Measurements from ENCODE around the gene RPS6KA3. TPM values are rescaled to one million over a fixed set of nuclear protein-coding genes. Genes with fewer than 3 reads are reported as not detected.
"Not testable (repeated sequence)": the region's sequence is repeated elsewhere in the genome, so short reads cannot be mapped to it uniquely, and the experiment has no call there.

Gene RPS6KA3
- polyA plus RNA-seq, 4 donors, result 27.0 to 35.8 (median 34.1) TPM

DNA sequence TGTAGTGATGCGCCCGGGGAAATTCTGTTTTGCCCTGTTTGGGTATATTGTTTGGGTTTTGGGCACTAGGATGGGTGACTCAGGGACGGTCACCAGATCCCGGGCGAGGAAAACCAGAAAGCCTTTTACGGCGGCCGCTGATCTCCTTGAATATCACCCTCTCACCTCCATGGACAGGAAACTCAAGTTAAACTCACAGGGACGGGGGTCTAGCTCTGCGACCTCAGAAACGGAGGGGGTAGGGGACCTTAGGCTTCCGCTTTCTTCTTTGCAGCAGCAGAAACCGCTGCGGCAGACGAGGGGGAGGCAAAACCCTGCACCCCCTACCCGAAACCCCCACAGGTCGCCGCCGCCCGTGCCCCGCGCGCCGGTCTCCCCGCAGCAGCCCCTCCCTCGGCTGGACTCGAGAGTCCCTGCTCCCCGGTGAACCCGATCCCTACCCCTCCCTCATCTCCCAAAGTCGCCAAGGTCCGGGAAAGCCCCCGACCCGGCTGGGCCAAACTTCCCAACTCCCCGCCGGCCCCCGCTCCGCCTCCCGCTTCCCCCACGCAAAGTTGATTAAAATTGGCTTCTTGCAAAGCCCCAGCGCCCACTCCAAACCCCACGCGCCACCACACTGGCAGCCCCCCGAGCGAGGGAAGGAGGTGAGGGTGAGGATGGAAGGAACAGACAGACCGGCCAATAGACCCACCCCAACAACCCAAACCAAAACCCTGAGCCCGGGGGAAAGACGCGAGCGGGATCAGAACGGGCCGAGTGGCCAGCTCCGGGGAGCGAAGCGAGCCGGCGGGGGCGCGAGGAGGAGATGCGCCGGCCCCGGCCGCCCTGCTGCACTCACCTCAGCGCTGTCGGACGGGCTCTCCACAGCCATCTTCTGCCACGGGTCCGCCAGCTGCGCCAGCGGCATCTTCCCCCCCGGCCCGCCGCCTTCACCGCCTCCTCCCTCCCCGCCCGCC is 705 bp downstream of the RPS6KA3 start:
- peak in 2 of 4 donors; percentile 3 to 10 for DNase-seq (ENCODE audit: low read depth in 4 of 4, low spot score in 3 of 4)

- DNase-seq (ENCODE audit: low read depth in 4 of 4, low spot score in 3 of 4), result peak in 2 of 4 donors; percentile 28 to 34
These were observed 1.4 kb downstream of the RPS6KA3 start for GRCh38 chrX:20265221-20265725.

GRCh38 chrX:20263474-20263873 is 3.2 kb downstream of the RPS6KA3 start:
- no peak for DNase-seq (ENCODE audit: low read depth in 4 of 4, low spot score in 3 of 4)

DNA sequence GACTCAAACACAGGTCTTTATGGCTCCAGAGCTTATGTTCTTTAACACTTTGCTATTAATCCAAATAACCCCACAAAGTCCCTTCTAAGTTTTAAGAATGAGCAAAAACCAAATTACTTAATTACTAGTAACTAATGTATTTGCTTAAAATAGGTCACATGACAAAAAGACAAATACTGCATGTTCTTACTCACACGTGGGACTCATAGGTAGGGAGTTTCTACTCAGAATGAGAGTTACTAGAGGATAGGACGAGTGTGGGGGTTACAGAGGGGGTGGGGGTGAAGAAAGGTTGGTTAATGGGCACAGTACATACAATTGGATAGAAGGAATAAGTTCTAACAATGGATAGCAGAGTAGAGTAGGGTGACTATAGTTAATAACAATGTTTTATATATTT is 5.8 kb downstream of the RPS6KA3 start:
- DNase-seq (ENCODE audit: low read depth in 4 of 4, low spot score in 3 of 4), result no peak

DNA sequence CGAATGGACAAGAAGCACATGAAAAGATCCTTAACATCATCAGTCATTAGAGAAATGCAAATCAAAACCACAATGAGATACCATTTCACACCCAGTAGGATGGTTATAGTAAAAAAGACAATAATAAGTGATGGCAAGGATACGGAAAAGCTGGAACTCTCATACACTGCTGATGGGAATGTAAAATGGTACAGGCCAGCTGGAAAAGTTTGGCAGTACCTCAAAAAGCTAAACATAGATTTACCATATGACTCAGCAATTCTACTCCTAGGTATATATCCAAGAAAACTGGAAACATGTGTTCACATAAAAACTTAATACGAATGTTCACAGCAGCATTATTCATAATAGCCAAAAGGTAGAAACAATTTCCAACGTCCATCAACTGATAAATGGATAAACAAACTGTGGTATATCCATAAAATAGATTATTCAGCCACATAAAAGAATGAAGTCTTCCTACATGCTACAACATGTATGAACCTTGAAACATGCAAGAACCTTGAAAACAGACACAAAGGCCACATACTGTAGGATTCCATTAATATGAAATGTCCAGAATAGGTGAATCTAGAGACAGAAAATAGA is 11.9 kb downstream of the RPS6KA3 start:
- no peak for DNase-seq (ENCODE audit: low read depth in 4 of 4, low spot score in 3 of 4)

GRCh38 chrX:20253232-20253543 is 13.5 kb downstream of the RPS6KA3 start:
- no peak for DNase-seq (ENCODE audit: low read depth in 4 of 4, low spot score in 3 of 4)

DNA sequence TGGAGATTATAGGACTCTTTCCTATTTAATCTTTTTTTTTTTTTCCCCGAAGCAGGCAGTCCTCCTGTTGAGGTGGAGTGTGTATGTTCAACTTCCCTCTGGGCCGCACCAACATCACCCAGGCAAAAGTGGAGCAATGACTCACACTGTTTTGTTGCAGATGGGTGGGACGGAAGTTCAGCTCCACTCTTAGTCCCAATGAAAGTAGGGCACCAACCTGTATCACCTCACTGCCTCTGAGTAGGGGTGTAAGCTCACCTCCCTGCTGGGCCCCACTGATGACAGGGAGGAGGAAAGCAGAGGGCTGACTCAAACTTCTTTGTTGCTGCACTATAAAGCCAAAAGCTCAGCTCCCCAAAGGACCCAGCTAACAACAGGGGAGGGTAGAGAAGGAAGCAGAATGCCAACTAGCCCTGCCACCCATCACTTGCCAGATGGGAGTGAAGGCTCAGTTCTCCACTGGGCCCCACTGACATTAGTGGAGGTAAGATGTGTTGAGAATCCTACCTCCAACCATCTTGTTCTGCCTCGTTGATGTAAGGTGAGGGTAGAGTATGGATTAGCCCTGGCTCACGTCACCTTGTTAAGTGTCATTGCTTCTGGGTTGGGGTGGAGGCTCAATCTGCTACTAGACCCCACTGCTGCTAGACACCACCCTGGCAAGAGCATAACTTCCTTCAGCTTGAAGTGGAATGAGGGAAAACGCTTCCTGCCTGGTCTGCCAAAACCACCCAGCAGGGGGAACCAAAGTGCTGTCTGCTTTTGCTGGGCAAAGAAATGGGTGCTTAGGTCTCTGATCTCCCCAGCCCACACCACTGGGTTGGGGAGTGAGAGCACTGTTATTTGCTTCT is 14.1 kb downstream of the RPS6KA3 start:
- DNase-seq (ENCODE audit: low read depth in 4 of 4, low spot score in 3 of 4), result no peak

GRCh38 chrX:20251691-20252090 is 15.0 kb downstream of the RPS6KA3 start:
- no peak for DNase-seq (ENCODE audit: low read depth in 4 of 4, low spot score in 3 of 4)

DNA sequence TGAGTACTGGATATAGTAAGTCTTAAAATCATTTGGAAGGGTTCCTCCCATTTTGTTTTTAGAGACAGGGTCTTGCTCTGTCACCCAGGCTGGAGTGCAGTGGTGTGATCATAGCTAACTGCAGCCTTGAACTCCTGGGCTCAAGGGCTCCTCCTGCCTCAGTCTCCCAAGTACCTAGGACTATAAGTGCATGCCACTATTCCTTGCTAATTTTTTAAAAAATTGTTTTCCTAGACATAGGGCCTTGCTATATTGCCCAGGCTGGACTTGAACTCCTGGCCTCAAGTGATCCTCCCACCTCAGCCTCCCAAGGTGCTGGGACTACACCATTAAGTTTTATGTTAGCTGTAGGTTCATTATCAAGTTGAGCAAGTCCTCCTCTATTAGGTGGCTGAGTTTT is 16.6 kb downstream of the RPS6KA3 start:
- not testable (repeated sequence) for DNase-seq (ENCODE audit: low read depth in 4 of 4, low spot score in 3 of 4)

GRCh38 chrX:20248592-20249192 is 18.0 kb downstream of the RPS6KA3 start:
- no peak for DNase-seq (ENCODE audit: low read depth in 4 of 4, low spot score in 3 of 4)

- DNase-seq (ENCODE audit: low read depth in 4 of 4, low spot score in 3 of 4), result no peak
These were observed 21.8 kb downstream of the RPS6KA3 start for GRCh38 chrX:20244931-20245330.

GRCh38 chrX:20240201-20240600 is 26.5 kb downstream of the RPS6KA3 start:
- no peak for DNase-seq (ENCODE audit: low read depth in 4 of 4, low spot score in 3 of 4)

DNA sequence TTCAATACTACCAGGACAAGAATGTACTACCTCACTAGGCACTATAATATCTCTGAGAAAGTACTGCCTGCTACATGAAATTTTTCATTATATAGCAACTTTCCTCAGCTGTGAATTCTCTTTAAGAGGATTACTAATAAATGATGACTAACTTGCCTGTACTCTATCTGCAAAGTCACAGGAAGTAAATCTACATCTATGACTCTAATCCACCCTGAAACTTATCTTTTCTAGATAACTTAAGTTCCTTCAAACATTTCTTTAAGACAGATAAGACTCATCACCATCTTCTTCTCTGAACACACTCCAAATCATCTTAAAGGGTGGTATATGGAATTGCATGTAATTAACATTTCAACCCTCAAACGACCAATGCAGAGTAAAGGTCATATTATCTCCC is 28.8 kb downstream of the RPS6KA3 start:
- no peak for DNase-seq (ENCODE audit: low read depth in 4 of 4, low spot score in 3 of 4)

GRCh38 chrX:20235755-20236154 is 31.0 kb downstream of the RPS6KA3 start:
- DNase-seq (ENCODE audit: low read depth in 4 of 4, low spot score in 3 of 4), result no peak

DNA sequence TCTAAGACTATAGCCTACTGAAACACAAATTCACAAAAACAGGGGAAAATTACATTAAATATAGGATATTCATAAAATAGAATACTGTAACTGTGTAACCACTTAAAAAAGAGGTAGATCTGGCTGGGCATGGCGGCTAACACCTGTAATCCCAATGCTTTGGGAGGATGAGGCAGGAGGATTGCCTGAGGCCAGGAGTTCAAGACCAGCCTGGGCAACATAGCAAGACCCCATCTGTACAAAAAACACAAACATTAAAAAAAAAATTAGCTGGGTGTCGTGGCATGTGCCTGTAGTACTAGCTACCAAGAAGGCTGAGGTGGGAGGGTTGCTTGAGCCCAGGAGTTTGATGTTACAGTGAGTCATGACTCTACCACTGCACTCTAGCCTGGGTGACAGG is 33.4 kb downstream of the RPS6KA3 start:
- no peak for DNase-seq (ENCODE audit: low read depth in 4 of 4, low spot score in 3 of 4)

DNA sequence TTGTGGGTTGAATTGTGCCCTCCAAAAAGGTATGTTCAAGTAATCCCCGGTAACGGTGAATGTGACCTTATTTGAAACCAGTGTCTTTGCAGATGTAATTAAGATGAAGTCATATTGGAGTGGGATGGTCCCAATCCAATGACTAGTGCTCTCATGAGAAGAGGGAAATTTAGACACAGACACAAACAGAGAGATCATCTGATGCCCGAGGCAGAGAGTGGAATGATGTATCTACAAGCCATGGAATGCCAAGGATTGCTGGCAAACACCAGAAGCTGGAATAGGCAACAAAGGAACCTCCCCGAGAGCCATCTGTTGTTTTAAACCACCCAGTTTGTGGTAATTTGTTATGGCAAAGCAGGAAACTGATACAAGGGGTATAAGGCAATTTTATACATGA is 35.1 kb downstream of the RPS6KA3 start:
- DNase-seq (ENCODE audit: low read depth in 4 of 4, low spot score in 3 of 4), result no peak

DNA sequence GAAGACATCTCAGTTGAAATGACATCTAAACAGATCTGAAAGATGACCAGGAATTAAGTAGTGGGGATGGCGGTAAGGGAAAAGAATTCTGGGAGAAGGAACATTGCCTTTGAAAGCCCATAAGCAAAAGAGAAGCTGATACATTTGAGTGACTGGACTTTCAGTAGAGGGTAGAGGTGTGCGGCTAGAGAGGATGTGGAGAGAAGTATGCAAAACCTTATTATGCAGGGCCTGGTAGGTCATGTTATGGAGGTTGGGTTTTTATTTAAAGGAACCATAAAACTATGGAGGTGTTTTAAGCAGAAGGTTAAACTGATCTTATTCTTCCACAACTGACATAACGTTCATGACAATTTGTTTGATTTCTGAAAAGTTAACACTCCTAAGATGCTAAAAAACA is 36.3 kb downstream of the RPS6KA3 start:
- no peak for DNase-seq (ENCODE audit: low read depth in 4 of 4, low spot score in 3 of 4)

GRCh38 chrX:20229155-20229554 is 37.6 kb downstream of the RPS6KA3 start:
- DNase-seq (ENCODE audit: low read depth in 4 of 4, low spot score in 3 of 4), result no peak

DNA sequence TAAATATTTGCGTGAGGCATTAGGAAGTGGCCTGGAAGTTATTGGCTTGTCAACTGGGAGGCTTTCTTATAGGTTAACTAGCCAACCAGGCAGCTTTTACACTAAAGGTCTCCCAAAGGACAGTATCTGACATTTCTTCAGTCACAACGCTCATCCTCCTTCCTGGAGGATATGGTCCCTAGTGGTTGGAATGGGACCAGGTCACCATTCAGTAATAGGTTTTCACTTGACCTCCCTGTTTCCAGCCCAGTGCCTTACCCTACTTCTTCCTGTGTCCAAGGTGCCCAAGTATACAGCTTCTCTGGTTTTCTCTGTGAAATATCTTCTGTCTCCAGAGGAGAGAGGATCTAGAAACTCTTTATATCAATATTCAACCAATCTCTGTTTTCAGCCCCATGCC is 38.5 kb downstream of the RPS6KA3 start:
- DNase-seq (ENCODE audit: low read depth in 4 of 4, low spot score in 3 of 4), result no peak

DNA sequence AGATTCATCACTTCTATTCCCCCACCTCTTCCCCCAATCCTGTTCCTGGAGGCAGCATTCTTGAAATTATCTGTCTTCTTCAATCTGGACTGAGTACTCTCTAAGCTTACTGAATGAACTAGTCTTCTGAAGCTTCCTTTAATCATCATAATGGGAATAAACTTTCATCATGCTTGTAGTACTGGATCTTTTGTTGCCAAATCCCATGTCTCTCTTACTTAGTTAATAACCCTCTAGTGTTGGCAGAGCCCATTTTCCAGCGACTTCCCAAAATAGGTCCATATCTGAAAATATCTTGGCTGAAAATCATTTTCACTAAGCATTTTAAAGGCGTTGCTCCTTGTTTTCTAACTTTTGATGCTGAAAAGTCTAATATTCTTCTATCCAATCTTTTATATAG is 39.6 kb downstream of the RPS6KA3 start:
- DNase-seq (ENCODE audit: low read depth in 4 of 4, low spot score in 3 of 4), result no peak

GRCh38 chrX:20225488-20225833 is 41.2 kb downstream of the RPS6KA3 start:
- no peak for DNase-seq (ENCODE audit: low read depth in 4 of 4, low spot score in 3 of 4)
